ENCODE measurements around the gene HTT. TPM values are rescaled to one million over a fixed set of nuclear protein-coding genes. Genes with fewer than 3 reads are reported as not detected.

Gene HTT
- total RNA-seq, 1 experiment from 2014 or later = 64.4 TPM

DNA sequence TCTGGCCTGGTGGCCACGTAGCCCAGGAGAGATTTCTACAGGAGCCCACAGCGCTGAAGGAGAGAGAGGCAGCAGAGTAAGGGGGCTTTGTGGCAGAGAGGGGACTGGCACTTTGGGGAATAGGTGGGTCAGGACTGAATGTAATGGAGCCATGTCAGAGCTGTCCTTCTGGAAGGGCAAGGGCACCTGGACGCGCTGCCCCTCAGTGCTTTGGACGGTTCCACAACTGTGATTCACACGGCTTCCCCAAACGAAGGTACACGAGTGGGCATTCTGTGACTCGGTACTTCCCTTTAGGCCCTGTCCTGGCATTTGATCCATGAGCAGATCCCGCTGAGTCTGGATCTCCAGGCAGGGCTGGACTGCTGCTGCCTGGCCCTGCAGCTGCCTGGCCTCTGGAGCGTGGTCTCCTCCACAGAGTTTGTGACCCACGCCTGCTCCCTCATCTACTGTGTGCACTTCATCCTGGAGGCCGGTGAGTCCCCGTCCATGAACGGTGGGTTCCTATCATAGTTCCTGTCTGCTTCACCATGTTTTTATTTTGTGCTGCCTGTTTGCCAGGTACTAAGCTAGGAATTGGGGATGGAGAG is 139.3 kb downstream of the HTT start:
- H3K4me1 Mint-ChIP-seq = no peaks in the 10 kb centered on the region
- no peaks in the 10 kb centered on the region for H3K9me3 ChIP-seq (ENCODE audit: control insufficient read depth, low read depth, low read length)
- no CpG with 5 or more reads among the region's 15 CpGs for WGBS (ENCODE audit: extremely low coverage, insufficient read length, low lambda C conversion rate)
- no peak overlapping the region for H3T11ph ChIP-seq (ENCODE audit: low read length)
- no peak overlapping the region for H2BK12ac ChIP-seq (ENCODE audit: insufficient read length, low read depth, low read length)
- H2AK5ac ChIP-seq (ENCODE audit: insufficient read length, low read length) = no peak overlapping the region
- no peak overlapping the region for H3K14ac ChIP-seq (ENCODE audit: insufficient read depth, low read length)
- H3K79me1 ChIP-seq (ENCODE audit: insufficient read depth, low read depth, low read length, poor library complexity, severe bottlenecking) = no peaks in the 10 kb centered on the region
- no peaks in the 10 kb centered on the region for H3K23me2 ChIP-seq (ENCODE audit: insufficient read length, low read depth, low read length, poor library complexity, severe bottlenecking)
- H2BK120ac ChIP-seq (ENCODE audit: low read depth, low read length, poor library complexity, severe bottlenecking) = no peak overlapping the region
- H3K36me3 Mint-ChIP-seq (ENCODE audit: insufficient read depth in 1 of 3, low read depth in 3 of 3) = peaks cover 33 to 86% (median 84%) of the 10 kb centered on the region in 3 experiments; a peak in 6 of 7 replicates
- no peak overlapping the region for H2AFZ ChIP-seq (ENCODE audit: low read length)
- H2BK5ac ChIP-seq (ENCODE audit: insufficient read length, low read length) = no peak overlapping the region
- no peak overlapping the region for H4K5ac ChIP-seq (ENCODE audit: insufficient read length, low read depth, low read length)
- no peak overlapping the region for H2BK20ac ChIP-seq (ENCODE audit: low read depth, low read length, poor library complexity, severe bottlenecking)
- no peak overlapping the region for H3K56ac ChIP-seq (ENCODE audit: insufficient read length, low read depth, low read length)
- H3K4ac ChIP-seq (ENCODE audit: low read depth, low read length) = no peak overlapping the region
- H3K23ac ChIP-seq (ENCODE audit: insufficient read length, low read depth, low read length) = no peak overlapping the region
- no peaks in the 10 kb centered on the region for H4K20me1 ChIP-seq (ENCODE audit: control insufficient read depth, insufficient read depth, insufficient read length)
- H4K91ac ChIP-seq (ENCODE audit: insufficient read length, low read depth, low read length) = no peak overlapping the region
- no peak overlapping the region for H3K18ac ChIP-seq (ENCODE audit: insufficient read length, low read depth, low read length)
- no peaks in the 10 kb centered on the region for H3K27me3 ChIP-seq (ENCODE audit: insufficient read depth, low read length)
- 0 out of 7 replicates have a peak overlapping the region, but pooled peaks of 1 of the 3 experiments have one; percentile 39 for H3K27ac Mint-ChIP-seq
- no peak for DNase-seq
- H4K8ac ChIP-seq (replicated peaks; ENCODE audit: insufficient read length, low read depth, low read length) = no peak overlapping the region
- no peaks in the 10 kb centered on the region for H3K4me1 ChIP-seq (ENCODE audit: insufficient read depth, low read length)
- no peak overlapping the region for H3K9ac ChIP-seq (ENCODE audit: extremely low read depth, insufficient read length, low read length)
- TF ChIP-seq CTCF (conservative IDR thresholded peaks at IDR 0.05) = no peak
- no peaks in the 10 kb centered on the region for H3K79me2 ChIP-seq (ENCODE audit: insufficient read depth, low read length)
- H3K4me2 ChIP-seq (ENCODE audit: insufficient read depth, insufficient read length, low read length) = no peak overlapping the region
- H3K4me3 Mint-ChIP-seq = no peak overlapping the region
- H3K27me3 Mint-ChIP-seq (ENCODE audit: low read depth) = no peaks in the 10 kb centered on the region
- H3K9me3 Mint-ChIP-seq = no peaks in the 10 kb centered on the region
- no peak overlapping the region for H2BK15ac ChIP-seq (ENCODE audit: low read depth, low read length)
- H3K27ac ChIP-seq (ENCODE audit: insufficient read length, low read depth, low read length) = no peak overlapping the region
